WTC11 (cell line): ENCODE results near the gene RMI2. TPM values are rescaled to one million over a fixed set of nuclear protein-coding genes. Genes with fewer than 3 reads are reported as not detected.

Experiments
- ATAC-seq: fragments of 200-7000 bp; cut with Tn5 transposase; 2 replicates; pipeline ENCODE4 v1.10.0; 2021; ENCODE audit warnings: mild to moderate bottlenecking, moderate library complexity
- CTCF ChIA-PET: fragments of 300-600 bp; sonication (Branson Sonifier 250); formaldehyde crosslinking; loops from one replicate; lab custom pipeline; 2021; ENCODE audit warnings: antibody characterized with exemption; lab: Charles Lee
- POLR2A ChIA-PET: fragments of 350-600 bp; sonication (Branson Sonifier 250); formaldehyde crosslinking; loops from one replicate; lab custom pipeline; 2021; ENCODE audit warnings: antibody characterized with exemption; lab: Charles Lee
- DNase-seq: peaks from one replicate; pipeline ENCODE4 v3.0.0; 2021; ENCODE audit warnings: low spot score
- H3K27ac Mint-ChIP-seq: 2 replicates; pipeline ENCODE4 v1.8.0; 2021; ENCODE audit warnings: mixed read lengths
- H3K27me3 Mint-ChIP-seq: 2 replicates; pipeline ENCODE4 v1.8.0; 2021; ENCODE audit warnings: low read depth, mild to moderate bottlenecking, moderate library complexity, mixed read lengths
- H3K36me3 Mint-ChIP-seq: 2 replicates; pipeline ENCODE4 v1.8.0; 2021; ENCODE audit warnings: mixed read lengths
- H3K4me1 Mint-ChIP-seq: 2 replicates; pipeline ENCODE4 v1.8.0; 2022; ENCODE audit warnings: mixed read lengths
- H3K4me3 Mint-ChIP-seq: 2 replicates; pipeline ENCODE4 v1.8.0; 2021; ENCODE audit warnings: mild to moderate bottlenecking, moderate library complexity, mixed read lengths
- H3K9me3 Mint-ChIP-seq: 2 replicates; pipeline ENCODE4 v1.8.0; 2021; ENCODE audit warnings: mixed read lengths
- CDX4 ChIP-seq: fragments of 250-450 bp; sonication (Bioruptor Pico); IDR thresholded peaks from 2 replicates; pipeline ENCODE4 v1.9.0; 2021; ENCODE audit warnings: moderate library complexity, mild to moderate bottlenecking, inconsistent platforms, borderline replicate concordance
- E2F4 ChIP-seq: sonication (generic); formaldehyde crosslinking; IDR thresholded peaks from 2 replicates; pipeline ENCODE4 v1.8.1; 2022; ENCODE audit warnings: low read depth, mild to moderate bottlenecking, moderate library complexity, missing genetic modification reagents, borderline replicate concordance
- EMX1 ChIP-seq: fragments of 250-450 bp; sonication (Bioruptor Pico); IDR thresholded peaks from 2 replicates; pipeline ENCODE4 v1.8.0; 2021; ENCODE audit warnings: mild to moderate bottlenecking
- FOXJ3 ChIP-seq: sonication (generic); formaldehyde crosslinking; IDR thresholded peaks from 2 replicates; pipeline ENCODE4 v1.9.0; 2021; ENCODE audit warnings: missing genetic modification reagents, mild to moderate bottlenecking, borderline replicate concordance
- MYBL2 ChIP-seq: sonication (generic); formaldehyde crosslinking; IDR thresholded peaks from 2 replicates; pipeline ENCODE4 v1.8.1; 2023; ENCODE audit warnings: mild to moderate bottlenecking, moderate library complexity, missing genetic modification reagents
- NFE2L1 ChIP-seq: sonication (generic); formaldehyde crosslinking; IDR thresholded peaks from 2 replicates; pipeline ENCODE4 v1.8.1; 2023; ENCODE audit warnings: missing genetic modification reagents
- NR3C1 ChIP-seq: sonication (generic); formaldehyde crosslinking; conservative IDR thresholded peaks from 2 replicates; pipeline ENCODE4 v1.8.1; 2023; ENCODE audit warnings: low read depth, mild to moderate bottlenecking, missing genetic modification reagents
- PRRX2 ChIP-seq: fragments of 250-450 bp; sonication (Bioruptor Pico); IDR thresholded peaks from 2 replicates; pipeline ENCODE4 v1.8.0; 2021; ENCODE audit warnings: mild to moderate bottlenecking
- STAT6 ChIP-seq: sonication (generic); formaldehyde crosslinking; conservative IDR thresholded peaks from 2 replicates; pipeline ENCODE4 v1.8.1; 2023; ENCODE audit warnings: mild to moderate bottlenecking, low read depth, missing genetic modification reagents, moderate library complexity
- TCF7 ChIP-seq: sonication (generic); formaldehyde crosslinking; IDR thresholded peaks from 2 replicates; pipeline ENCODE4 v1.8.0; 2022; ENCODE audit warnings: mild to moderate bottlenecking, low read depth, missing genetic modification reagents, moderate library complexity
- ZNF121 ChIP-seq: sonication (generic); formaldehyde crosslinking; IDR thresholded peaks from 2 replicates; pipeline ENCODE4 v1.8.0; 2023; ENCODE audit warnings: missing genetic modification reagents
- ZNF219 ChIP-seq: sonication (generic); formaldehyde crosslinking; IDR thresholded peaks from 2 replicates; pipeline ENCODE4 v1.8.0; 2023; ENCODE audit warnings: missing genetic modification reagents, mild to moderate bottlenecking, borderline replicate concordance
- ZNF232 ChIP-seq: sonication (generic); formaldehyde crosslinking; IDR thresholded peaks from 2 replicates; pipeline ENCODE4 v1.8.0; 2022; ENCODE audit warnings: mild to moderate bottlenecking, missing genetic modification reagents
- total RNA-seq: library from RNA; stranded (reverse); gene quantifications from 3 replicates; pipeline ENCODE4 v1.2.3, GENCODE V29; 2021
- TF ChIP-seq, protein P1 (sequence below): sonication (generic); formaldehyde crosslinking; IDR thresholded peaks from 2 replicates; pipeline ENCODE4 v1.8.1; 2023; ENCODE audit warnings: mild to moderate bottlenecking, missing genetic modification reagents
- TF ChIP-seq, protein P2 (sequence below): sonication (generic); formaldehyde crosslinking; IDR thresholded peaks from 2 replicates; pipeline ENCODE4 v1.8.0; 2023; ENCODE audit warnings: mild to moderate bottlenecking, missing genetic modification reagents
- TF ChIP-seq, protein P3 (sequence below): sonication (generic); formaldehyde crosslinking; IDR thresholded peaks from 2 replicates; pipeline ENCODE4 v1.8.1; 2023; ENCODE audit warnings: mild to moderate bottlenecking, missing genetic modification reagents
- TF ChIP-seq, protein P4 (sequence below): sonication (generic); formaldehyde crosslinking; IDR thresholded peaks from 2 replicates; pipeline ENCODE4 v1.8.0; 2022; ENCODE audit warnings: missing genetic modification reagents
- TF ChIP-seq, protein P5 (sequence below): sonication (generic); formaldehyde crosslinking; IDR thresholded peaks from 2 replicates; pipeline ENCODE4 v1.8.1; 2022; ENCODE audit warnings: mild to moderate bottlenecking, moderate library complexity, missing genetic modification reagents

Gene RMI2
- total RNA-seq, 1 experiment from 2014 or later = 79.0 TPM

GRCh38 chr16:11319529-11320146, 25.6 kb upstream of the RMI2 start:
- Mint-ChIP-seq H3K27ac (0 out of 2 replicates have a peak overlapping the region, but pooled peaks have one; percentile 76), H3K27me3 (no peaks in the 10 kb centered on the region), H3K36me3 (peaks cover 15% of the 10 kb centered on the region), H3K9me3 (peaks cover 5% of the 10 kb centered on the region), H3K4me1 (peaks cover 46% of the 10 kb centered on the region), H3K4me3 (no peak overlapping the region)
- no peak for DNase-seq
- no peak for ATAC-seq
- POLR2A ChIA-PET = interaction anchor here (1.1 to 1.4 kb wide), 2 partner anchors 9 to 10 kb away, joined by 3 read pairs; no protein-coding TSS in a partner anchor
- no peak for TF ChIP-seq MYBL2 (CRISPR knock-in tag)
- TF ChIP-seq, protein P1, sequence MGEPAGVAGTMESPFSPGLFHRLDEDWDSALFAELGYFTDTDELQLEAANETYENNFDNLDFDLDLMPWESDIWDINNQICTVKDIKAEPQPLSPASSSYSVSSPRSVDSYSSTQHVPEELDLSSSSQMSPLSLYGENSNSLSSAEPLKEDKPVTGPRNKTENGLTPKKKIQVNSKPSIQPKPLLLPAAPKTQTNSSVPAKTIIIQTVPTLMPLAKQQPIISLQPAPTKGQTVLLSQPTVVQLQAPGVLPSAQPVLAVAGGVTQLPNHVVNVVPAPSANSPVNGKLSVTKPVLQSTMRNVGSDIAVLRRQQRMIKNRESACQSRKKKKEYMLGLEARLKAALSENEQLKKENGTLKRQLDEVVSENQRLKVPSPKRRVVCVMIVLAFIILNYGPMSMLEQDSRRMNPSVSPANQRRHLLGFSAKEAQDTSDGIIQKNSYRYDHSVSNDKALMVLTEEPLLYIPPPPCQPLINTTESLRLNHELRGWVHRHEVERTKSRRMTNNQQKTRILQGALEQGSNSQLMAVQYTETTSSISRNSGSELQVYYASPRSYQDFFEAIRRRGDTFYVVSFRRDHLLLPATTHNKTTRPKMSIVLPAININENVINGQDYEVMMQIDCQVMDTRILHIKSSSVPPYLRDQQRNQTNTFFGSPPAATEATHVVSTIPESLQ = no peak
- TF ChIP-seq, protein P2, sequence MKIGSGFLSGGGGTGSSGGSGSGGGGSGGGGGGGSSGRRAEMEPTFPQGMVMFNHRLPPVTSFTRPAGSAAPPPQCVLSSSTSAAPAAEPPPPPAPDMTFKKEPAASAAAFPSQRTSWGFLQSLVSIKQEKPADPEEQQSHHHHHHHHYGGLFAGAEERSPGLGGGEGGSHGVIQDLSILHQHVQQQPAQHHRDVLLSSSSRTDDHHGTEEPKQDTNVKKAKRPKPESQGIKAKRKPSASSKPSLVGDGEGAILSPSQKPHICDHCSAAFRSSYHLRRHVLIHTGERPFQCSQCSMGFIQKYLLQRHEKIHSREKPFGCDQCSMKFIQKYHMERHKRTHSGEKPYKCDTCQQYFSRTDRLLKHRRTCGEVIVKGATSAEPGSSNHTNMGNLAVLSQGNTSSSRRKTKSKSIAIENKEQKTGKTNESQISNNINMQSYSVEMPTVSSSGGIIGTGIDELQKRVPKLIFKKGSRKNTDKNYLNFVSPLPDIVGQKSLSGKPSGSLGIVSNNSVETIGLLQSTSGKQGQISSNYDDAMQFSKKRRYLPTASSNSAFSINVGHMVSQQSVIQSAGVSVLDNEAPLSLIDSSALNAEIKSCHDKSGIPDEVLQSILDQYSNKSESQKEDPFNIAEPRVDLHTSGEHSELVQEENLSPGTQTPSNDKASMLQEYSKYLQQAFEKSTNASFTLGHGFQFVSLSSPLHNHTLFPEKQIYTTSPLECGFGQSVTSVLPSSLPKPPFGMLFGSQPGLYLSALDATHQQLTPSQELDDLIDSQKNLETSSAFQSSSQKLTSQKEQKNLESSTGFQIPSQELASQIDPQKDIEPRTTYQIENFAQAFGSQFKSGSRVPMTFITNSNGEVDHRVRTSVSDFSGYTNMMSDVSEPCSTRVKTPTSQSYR (CRISPR knock-in tag) = no peak
- TF ChIP-seq EMX1 (CRISPR knock-in tag) = no peak
- no peak for TF ChIP-seq FOXJ3 (CRISPR knock-in tag)
- TF ChIP-seq E2F4 (CRISPR knock-in tag) = no peak
- TF ChIP-seq, protein P3, sequence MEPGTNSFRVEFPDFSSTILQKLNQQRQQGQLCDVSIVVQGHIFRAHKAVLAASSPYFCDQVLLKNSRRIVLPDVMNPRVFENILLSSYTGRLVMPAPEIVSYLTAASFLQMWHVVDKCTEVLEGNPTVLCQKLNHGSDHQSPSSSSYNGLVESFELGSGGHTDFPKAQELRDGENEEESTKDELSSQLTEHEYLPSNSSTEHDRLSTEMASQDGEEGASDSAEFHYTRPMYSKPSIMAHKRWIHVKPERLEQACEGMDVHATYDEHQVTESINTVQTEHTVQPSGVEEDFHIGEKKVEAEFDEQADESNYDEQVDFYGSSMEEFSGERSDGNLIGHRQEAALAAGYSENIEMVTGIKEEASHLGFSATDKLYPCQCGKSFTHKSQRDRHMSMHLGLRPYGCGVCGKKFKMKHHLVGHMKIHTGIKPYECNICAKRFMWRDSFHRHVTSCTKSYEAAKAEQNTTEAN = no peak
- TF ChIP-seq, protein P4, sequence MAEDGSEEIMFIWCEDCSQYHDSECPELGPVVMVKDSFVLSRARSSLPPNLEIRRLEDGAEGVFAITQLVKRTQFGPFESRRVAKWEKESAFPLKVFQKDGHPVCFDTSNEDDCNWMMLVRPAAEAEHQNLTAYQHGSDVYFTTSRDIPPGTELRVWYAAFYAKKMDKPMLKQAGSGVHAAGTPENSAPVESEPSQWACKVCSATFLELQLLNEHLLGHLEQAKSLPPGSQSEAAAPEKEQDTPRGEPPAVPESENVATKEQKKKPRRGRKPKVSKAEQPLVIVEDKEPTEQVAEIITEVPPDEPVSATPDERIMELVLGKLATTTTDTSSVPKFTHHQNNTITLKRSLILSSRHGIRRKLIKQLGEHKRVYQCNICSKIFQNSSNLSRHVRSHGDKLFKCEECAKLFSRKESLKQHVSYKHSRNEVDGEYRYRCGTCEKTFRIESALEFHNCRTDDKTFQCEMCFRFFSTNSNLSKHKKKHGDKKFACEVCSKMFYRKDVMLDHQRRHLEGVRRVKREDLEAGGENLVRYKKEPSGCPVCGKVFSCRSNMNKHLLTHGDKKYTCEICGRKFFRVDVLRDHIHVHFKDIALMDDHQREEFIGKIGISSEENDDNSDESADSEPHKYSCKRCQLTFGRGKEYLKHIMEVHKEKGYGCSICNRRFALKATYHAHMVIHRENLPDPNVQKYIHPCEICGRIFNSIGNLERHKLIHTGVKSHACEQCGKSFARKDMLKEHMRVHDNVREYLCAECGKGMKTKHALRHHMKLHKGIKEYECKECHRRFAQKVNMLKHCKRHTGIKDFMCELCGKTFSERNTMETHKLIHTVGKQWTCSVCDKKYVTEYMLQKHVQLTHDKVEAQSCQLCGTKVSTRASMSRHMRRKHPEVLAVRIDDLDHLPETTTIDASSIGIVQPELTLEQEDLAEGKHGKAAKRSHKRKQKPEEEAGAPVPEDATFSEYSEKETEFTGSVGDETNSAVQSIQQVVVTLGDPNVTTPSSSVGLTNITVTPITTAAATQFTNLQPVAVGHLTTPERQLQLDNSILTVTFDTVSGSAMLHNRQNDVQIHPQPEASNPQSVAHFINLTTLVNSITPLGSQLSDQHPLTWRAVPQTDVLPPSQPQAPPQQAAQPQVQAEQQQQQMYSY = no peak
- no peak for TF ChIP-seq NFE2L1 (CRISPR knock-in tag)
- TF ChIP-seq ZNF232 (CRISPR knock-in tag) = no peak
- TF ChIP-seq TCF7 = no peak
- TF ChIP-seq, protein P5, sequence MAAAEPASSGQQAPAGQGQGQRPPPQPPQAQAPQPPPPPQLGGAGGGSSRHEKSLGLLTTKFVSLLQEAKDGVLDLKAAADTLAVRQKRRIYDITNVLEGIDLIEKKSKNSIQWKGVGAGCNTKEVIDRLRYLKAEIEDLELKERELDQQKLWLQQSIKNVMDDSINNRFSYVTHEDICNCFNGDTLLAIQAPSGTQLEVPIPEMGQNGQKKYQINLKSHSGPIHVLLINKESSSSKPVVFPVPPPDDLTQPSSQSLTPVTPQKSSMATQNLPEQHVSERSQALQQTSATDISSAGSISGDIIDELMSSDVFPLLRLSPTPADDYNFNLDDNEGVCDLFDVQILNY (CRISPR knock-in tag) = no peak
- no peak for TF ChIP-seq PRRX2
- TF ChIP-seq ZNF121 (CRISPR knock-in tag) = no peak
- TF ChIP-seq NR3C1 (CRISPR knock-in tag) = no peak
- no peak for TF ChIP-seq STAT6 (CRISPR knock-in tag)
- no peak for TF ChIP-seq CDX4 (CRISPR knock-in tag)
- TF ChIP-seq ZNF219 (CRISPR knock-in tag) = no peak
- TF ChIP-seq, all 79 proteins: peak for 0
- CTCF ChIA-PET = interaction anchor here (0.7 to 2.2 kb wide), 5 partner anchors 27 to 63 kb away, joined by 3 to 9 read pairs (median 3); partner anchors contain the start of gene SOCS1
